ENCODE results near the gene GRHL1. TPM values are rescaled to one million over a fixed set of nuclear protein-coding genes. Genes with fewer than 3 reads are reported as not detected.

Gene GRHL1
- total and polyA plus RNA-seq, 9 of the 15 experiments (the other 6 are each of a cell fraction or from before 2014, with no cell fraction given), result 1.7 to 6.1 (median 4.7) TPM

- no peak for TF ChIP-seq MEIS2 (IDR thresholded peaks at IDR 0.05; ENCODE audit: partially characterized antibody)
These were observed 819 bp downstream of the GRHL1 start (continued) for GRCh38 chr2:9952286-9952737.

GRCh38 chr2:9952856-9953503 lies 1.5 kb downstream of the GRHL1 start:
- Histone ChIP-seq H3K9me3 (replicated peaks; ENCODE audit: control insufficient read depth, insufficient read depth, low read depth, low read length) (no peaks in the 10 kb centered on the region), H4K20me1 (replicated peaks; ENCODE audit: control insufficient read depth, insufficient read depth, low read length) (no peaks in the 10 kb centered on the region), H3K27ac (ENCODE audit: extremely low read depth, low read depth, low read length) (no peak overlapping the region), H3K79me2 (ENCODE audit: control insufficient read depth, insufficient read depth, low read length) (0 out of 3 replicates have a peak, but pooled peaks cover 2% of the 10 kb centered on the region), H3K4me3 (peak overlapping the region; percentile 79; the same call in 1 of the 2 replicates), H2AFZ (ENCODE audit: low read depth, low read length) (peak overlapping the region; percentile 86; the same call in 1 of the 2 replicates), H3K4me2 (ENCODE audit: insufficient read depth, low read length) (peak overlapping the region; percentile 71; the same call in 1 of the 2 replicates), H3K27me3 (ENCODE audit: control insufficient read depth in 2 of 2, insufficient read depth in 2 of 2, low read length in 2 of 2) (no peaks in the 10 kb centered on the region), H3K9ac (ENCODE audit: insufficient read depth in 1 of 2, low read depth in 2 of 2, low read length in 2 of 2) (peak overlapping the region in 1 of 2 experiments; percentile 16; a peak in 1 of 4 replicates), H3K4me1 (replicated peaks in 1 of 2; ENCODE audit: control insufficient read depth in 2 of 2, insufficient read depth in 2 of 2, low read length in 2 of 2) (peaks cover 10 to 16% of the 10 kb centered on the region in 2 experiments; a peak in 3 of 5 replicates), H3K9me1 (ENCODE audit: control insufficient read depth, insufficient read depth, low read length) (no peaks in the 10 kb centered on the region), H3K36me3 (ENCODE audit: control insufficient read depth, insufficient read depth, low read length) (peaks cover 8% of the 10 kb centered on the region; the same call in 1 of the 3 replicates)
- DNase-seq (ENCODE audit: extremely low read depth in 1 of 4, low spot score in 3 of 4) (no peak), ATAC-seq (no peak), FAIRE-seq (peak; percentile 82)
- in situ Hi-C loops (cut with MboI) (no loop called here), intact Hi-C loops (cut with micrococcal nuclease) (loop anchor here (5.0 kb wide), 1 partner anchor 786 kb away; no protein-coding TSS in a partner anchor)
- no TSS peak for BruUV-seq (replicated peaks)
- 57% methylated on average over 8 of the region's 8 CpGs for WGBS (ENCODE audit: insufficient coverage, low coverage, missing lambda C conversion rate)
- ChIA-PET CTCF (ENCODE audit: low intra/inter-chr PET ratio) (no interaction called here), POLR2A (no interaction called here)
- TF ChIP-seq NFRKB (IDR thresholded peaks at IDR 0.05; ENCODE audit: low read depth) (no peak), CREM (IDR thresholded peaks at IDR 0.05; ENCODE audit: low read depth) (0 out of 2 replicates have a peak, but pooled peaks have one; percentile 14), ZSCAN32 (CRISPR knock-in tag; IDR thresholded peaks at IDR 0.05) (no peak), UBTF (IDR thresholded peaks at IDR 0.05; ENCODE audit: borderline replicate concordance in 1 of 2, low read depth in 2 of 2, low read length in 2 of 2) (no peak), KHSRP (IDR thresholded peaks at IDR 0.05) (no peak), IRF2 (CRISPR knock-in tag; IDR thresholded peaks at IDR 0.05) (no peak), SPI1 (IDR thresholded peaks at IDR 0.05; ENCODE audit: borderline replicate concordance, low read depth, low read length) (peak; percentile 71; the same call in 1 of the 2 replicates), TAF15 (IDR thresholded peaks at IDR 0.05; ENCODE audit: low read depth, low read length) (no peak), ZKSCAN8 (CRISPR knock-in tag; IDR thresholded peaks at IDR 0.05) (no peak), TAF9B (IDR thresholded peaks at IDR 0.05; ENCODE audit: partially characterized antibody) (no peak), XRCC3 (IDR thresholded peaks at IDR 0.05) (no peak), ZNF589 (CRISPR knock-in tag; IDR thresholded peaks at IDR 0.05; ENCODE audit: low read depth) (no peak), RBFOX2 (IDR thresholded peaks at IDR 0.05; ENCODE audit: low read depth, low read length) (0 out of 2 replicates have a peak, but pooled peaks have one; percentile 24), SUPT5H (IDR thresholded peaks at IDR 0.05) (no peak), ZNF217 (CRISPR knock-in tag; IDR thresholded peaks at IDR 0.05) (no peak), RAD51 (IDR thresholded peaks at IDR 0.05; ENCODE audit: borderline replicate concordance, low read depth) (no peak), KDM4B (IDR thresholded peaks at IDR 0.05; ENCODE audit: borderline replicate concordance in 2 of 2, low read depth in 1 of 2) (no peak)
- TF ChIP-seq, protein P1, sequence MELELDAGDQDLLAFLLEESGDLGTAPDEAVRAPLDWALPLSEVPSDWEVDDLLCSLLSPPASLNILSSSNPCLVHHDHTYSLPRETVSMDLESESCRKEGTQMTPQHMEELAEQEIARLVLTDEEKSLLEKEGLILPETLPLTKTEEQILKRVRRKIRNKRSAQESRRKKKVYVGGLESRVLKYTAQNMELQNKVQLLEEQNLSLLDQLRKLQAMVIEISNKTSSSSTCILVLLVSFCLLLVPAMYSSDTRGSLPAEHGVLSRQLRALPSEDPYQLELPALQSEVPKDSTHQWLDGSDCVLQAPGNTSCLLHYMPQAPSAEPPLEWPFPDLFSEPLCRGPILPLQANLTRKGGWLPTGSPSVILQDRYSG (tag; conservative IDR thresholded peaks at IDR 0.05; ENCODE audit: low read depth), result no peak

Data from K562 (cell line).